Measurements from ENCODE around the gene USP5.

The USP5 gene

DNA sequence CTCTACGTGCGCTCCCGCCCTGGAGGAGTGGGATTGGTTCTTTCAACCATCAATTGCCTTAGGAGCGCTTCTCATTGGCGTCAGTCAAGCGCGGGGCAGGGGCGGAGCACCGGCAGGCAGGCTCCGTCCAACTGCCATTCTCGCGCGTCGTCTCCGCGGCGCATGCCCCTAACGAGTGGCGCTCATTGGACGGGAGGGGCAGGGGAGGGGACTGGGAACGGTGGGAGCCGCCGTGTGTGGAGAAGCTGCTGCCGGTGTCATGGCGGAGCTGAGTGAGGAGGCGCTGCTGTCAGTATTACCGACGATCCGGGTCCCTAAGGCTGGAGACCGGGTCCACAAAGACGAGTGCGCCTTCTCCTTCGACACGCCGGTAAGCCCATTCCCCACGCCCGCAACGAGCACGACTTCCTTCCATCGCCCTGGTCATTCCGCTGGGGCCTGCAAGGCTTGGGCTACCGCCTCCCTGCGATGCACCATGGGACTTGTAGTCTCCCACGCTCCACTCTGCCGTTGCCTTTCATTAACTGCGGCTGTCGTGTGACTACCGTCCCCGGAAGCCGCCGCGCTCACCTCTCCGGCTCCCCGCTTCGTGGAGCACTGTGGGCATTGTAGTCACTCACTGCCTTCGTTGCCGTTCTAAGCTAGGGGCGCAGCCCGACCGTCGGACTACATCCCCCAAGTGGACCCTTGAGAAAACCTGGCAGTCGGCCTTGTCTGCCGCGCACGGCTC, at the start of gene USP5:
Gene USP5 (plus strand): TSS at position 230 of the 730 bp plus-strand sequence. CDS start 30 bp downstream, at position 260.
- peak; percentile 99 for DNase-seq (ENCODE audit: low spot score)

- no peak for DNase-seq (ENCODE audit: low spot score)
Measured at GRCh38 chr12:6807170-6807569, 44.8 kb upstream of the USP5 start.

GRCh38 chr12:6809056-6809455, 42.9 kb upstream of the USP5 start:
- DNase-seq (ENCODE audit: low spot score), result no peak

- no peak for DNase-seq (ENCODE audit: low spot score)
Measured at GRCh38 chr12:6810758-6811157, 41.2 kb upstream of the USP5 start.

DNA sequence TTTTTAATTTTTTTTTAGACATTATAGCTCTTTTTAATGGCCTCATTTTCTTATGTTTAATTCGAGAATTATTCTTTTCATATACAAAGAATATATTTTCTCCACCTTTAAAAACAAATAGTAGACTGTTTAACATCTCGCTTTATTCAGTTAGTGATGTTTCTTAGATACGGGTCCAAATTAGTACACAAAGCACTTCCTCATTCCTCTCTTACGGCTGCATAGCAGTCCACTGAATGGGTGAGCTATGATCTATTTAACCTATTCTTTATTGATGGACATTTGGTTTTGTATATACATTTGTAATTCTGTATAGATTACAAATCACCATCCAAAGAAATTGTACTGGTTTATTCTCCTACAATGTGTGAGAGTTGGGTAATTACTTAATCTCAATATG, 38.6 kb upstream of the USP5 start:
- no peak for DNase-seq (ENCODE audit: low spot score)

DNA sequence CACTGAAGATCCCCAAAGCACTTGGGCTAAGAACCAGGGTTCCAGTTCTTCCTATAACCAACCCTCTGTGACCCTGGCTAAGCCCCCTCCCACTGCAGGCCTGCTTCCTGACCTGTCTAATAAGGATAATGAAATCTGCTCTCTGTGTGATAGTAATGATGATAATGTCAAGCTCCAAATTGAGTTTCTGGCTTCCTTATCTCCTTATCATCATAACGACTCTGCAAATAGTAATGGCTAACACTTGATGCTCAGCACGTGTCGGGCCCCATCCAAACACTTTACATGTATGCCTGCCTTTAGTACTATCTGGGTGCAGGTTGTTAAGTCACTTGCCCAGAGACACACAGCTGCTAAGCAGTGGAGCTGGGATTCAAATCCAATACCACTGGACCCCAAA, 35.4 kb upstream of the USP5 start:
- DNase-seq (ENCODE audit: low spot score), result no peak

GRCh38 chr12:6817098-6817497, 34.9 kb upstream of the USP5 start:
- peak; percentile 37 for DNase-seq (ENCODE audit: low spot score)

- DNase-seq (ENCODE audit: low spot score), result no peak
Measured at GRCh38 chr12:6817662-6818157, 34.2 kb upstream of the USP5 start.

DNA sequence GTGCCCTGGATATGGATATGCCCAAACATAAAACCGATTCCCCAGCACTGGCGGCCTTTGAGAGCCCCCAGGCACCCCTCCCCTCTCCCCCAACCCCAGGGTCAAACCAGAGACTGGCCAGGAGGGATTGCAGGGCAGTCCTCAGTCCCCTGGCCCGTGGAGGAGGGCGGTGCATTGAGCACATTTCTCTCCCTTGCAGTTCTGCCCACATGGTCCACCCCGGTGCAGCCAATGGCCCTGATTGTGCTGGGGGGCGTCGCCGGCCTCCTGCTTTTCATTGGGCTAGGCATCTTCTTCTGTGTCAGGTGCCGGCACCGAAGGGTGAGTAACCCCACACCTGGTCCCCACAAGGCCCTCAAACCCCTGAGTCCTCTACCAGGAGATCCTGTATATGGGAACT, 33.7 kb upstream of the USP5 start:
- no peak for DNase-seq (ENCODE audit: low spot score)

GRCh38 chr12:6818645-6819044, 33.3 kb upstream of the USP5 start:
- no peak for DNase-seq (ENCODE audit: low spot score)

DNA sequence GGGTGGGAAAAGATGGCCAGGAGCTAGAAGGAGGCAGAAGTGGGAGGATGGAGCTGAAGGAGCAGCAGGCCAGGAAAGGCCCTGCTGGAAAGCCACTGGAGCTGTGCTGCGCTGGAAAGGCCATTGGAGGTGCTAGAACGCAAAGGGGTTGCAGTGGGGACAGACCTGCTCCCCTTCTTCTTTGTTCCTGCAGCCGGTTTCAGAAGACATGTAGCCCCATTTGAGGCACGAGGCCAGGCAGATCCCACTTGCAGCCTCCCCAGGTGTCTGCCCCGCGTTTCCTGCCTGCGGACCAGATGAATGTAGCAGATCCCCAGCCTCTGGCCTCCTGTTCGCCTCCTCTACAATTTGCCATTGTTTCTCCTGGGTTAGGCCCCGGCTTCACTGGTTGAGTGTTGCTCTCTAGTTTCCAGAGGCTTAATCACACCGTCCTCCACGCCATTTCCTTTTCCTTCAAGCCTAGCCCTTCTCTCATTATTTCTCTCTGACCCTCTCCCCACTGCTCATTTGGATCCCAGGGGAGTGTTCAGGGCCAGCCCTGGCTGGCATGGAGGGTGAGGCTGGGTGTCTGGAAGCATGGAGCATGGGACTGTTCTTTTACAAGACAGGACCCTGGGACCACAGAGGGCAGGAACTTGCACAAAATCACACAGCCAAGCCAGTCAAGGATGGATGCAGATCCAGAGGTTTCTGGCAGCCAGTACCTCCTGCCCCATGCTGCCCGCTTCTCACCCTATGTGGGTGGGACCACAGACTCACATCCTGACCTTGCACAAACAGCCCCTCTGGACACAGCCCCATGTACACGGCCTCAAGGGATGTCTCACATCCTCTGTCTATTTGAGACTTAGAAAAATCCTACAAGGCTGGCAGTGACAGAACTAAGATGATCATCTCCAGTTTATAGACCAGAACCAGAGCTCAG, 32.6 kb upstream of the USP5 start:
- peak; percentile 55 for DNase-seq (ENCODE audit: low spot score)

DNA sequence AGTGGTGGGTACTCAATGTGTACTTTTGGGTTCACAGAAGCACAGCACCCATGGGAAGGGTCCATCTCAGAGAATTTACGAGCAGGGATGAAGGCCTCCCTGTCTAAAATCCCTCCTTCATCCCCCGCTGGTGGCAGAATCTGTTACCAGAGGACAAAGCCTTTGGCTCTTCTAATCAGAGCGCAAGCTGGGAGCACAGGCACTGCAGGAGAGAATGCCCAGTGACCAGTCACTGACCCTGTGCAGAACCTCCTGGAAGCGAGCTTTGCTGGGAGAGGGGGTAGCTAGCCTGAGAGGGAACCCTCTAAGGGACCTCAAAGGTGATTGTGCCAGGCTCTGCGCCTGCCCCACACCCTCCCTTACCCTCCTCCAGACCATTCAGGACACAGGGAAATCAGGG, 31.8 kb upstream of the USP5 start:
- DNase-seq (ENCODE audit: low spot score), result no peak

- peak; percentile 89 for DNase-seq (ENCODE audit: low spot score)
Measured at GRCh38 chr12:6821591-6822425, 30.1 kb upstream of the USP5 start, which contains the start of gene GPR162. GPR162 (plus strand) TSS chr12:6821821; CDS start chr12:6823899, 2,078 bp downstream.

- DNase-seq (ENCODE audit: low spot score), result peak; percentile 60
Measured at GRCh38 chr12:6822426-6823135, 29.4 kb upstream of the USP5 start.

- DNase-seq (ENCODE audit: low spot score), result peak; percentile 63
Measured at GRCh38 chr12:6823182-6824084, 28.5 kb upstream of the USP5 start.

GRCh38 chr12:6824085-6824775, 27.7 kb upstream of the USP5 start:
- DNase-seq (ENCODE audit: low spot score), result peak; percentile 61

DNA sequence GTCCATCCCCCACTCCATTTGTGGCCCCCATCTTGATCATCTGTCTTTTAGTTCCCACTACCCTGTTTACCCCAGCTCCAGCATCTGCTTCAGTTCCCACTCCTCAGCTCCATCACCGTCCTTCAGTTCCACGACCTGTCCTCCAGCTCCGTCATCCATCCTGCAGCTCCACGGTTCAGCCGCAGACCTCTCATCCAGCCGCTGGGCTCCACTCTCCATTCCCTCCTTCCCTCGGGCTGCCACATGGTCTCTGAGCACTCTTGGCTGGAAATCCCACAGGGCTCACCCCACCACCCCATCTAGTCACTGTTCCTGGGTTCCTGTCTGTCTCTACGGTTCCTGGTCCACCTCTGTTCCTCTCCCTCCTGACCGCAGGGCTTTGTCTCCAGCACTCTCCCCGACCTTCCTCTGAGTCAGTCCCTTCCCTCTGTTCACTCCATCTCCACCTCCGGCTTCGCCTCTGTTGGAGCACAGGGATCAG, 27.0 kb upstream of the USP5 start:
- peak; percentile 55 for DNase-seq (ENCODE audit: low spot score)

- DNase-seq (ENCODE audit: low spot score), result peak; percentile 93
Measured at GRCh38 chr12:6825398-6826124, 26.4 kb upstream of the USP5 start.
